Epithelial cell of proximal tubule (primary cell): ENCODE measurements around the gene TMEM120B. TPM values are rescaled to one million over a fixed set of nuclear protein-coding genes. Genes with fewer than 3 reads are reported as not detected.
"Not testable (repeated sequence)": the region's sequence is repeated elsewhere in the genome, so short reads cannot be mapped to it uniquely, and the experiment has no call there.

Experiments
- DNase-seq: peaks from one replicate; pipeline ENCODE4 v3.0.0-alpha.2; 2011; ENCODE audit warnings: low read depth
- H3K4me3 ChIP-seq: 2 replicates; pipeline ENCODE4 v1.5.1; 2011; ENCODE audit warnings: low read depth, mild to moderate bottlenecking, low read length
- total RNA-seq: library from RNA; depleted of rRNA; stranded (reverse); fragments of >200 nt; gene quantifications from 2 replicates; pipeline ENCODE4 v1.2.3, GENCODE V29; 2015
- TF ChIP-seq, protein P1 (sequence below): conservative IDR thresholded peaks from 2 replicates; pipeline ENCODE4 v1.5.1; 2012; ENCODE audit warnings: low read depth, mild to moderate bottlenecking, low read length

TMEM120B gene
- total RNA-seq, 1 donor from 2014 or later: 5.5 TPM

DNA sequence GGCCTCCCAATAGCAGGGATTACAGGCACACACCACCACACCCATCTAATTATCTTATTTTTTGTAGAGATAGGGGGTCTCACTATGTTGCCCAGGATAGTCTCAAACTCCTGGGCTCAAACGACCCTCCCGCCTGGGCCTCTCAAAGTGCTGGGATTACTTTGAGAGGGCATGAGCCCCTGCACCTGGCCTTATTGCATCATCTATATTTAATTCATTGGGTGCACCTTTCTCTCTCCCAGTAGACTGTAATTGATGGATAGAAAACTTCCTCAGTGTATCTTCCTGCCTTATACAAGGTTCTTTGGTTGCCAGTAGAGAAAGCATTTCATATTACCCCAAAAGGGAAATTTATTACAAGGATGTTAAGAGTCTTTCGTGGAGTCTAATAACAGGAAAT lies 34.2 kb upstream of the TMEM120B start:
- H3K4me3 ChIP-seq: no peak overlapping the region
- DNase-seq: no peak
- TF ChIP-seq, protein P1, sequence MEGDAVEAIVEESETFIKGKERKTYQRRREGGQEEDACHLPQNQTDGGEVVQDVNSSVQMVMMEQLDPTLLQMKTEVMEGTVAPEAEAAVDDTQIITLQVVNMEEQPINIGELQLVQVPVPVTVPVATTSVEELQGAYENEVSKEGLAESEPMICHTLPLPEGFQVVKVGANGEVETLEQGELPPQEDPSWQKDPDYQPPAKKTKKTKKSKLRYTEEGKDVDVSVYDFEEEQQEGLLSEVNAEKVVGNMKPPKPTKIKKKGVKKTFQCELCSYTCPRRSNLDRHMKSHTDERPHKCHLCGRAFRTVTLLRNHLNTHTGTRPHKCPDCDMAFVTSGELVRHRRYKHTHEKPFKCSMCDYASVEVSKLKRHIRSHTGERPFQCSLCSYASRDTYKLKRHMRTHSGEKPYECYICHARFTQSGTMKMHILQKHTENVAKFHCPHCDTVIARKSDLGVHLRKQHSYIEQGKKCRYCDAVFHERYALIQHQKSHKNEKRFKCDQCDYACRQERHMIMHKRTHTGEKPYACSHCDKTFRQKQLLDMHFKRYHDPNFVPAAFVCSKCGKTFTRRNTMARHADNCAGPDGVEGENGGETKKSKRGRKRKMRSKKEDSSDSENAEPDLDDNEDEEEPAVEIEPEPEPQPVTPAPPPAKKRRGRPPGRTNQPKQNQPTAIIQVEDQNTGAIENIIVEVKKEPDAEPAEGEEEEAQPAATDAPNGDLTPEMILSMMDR: no peak

DNA sequence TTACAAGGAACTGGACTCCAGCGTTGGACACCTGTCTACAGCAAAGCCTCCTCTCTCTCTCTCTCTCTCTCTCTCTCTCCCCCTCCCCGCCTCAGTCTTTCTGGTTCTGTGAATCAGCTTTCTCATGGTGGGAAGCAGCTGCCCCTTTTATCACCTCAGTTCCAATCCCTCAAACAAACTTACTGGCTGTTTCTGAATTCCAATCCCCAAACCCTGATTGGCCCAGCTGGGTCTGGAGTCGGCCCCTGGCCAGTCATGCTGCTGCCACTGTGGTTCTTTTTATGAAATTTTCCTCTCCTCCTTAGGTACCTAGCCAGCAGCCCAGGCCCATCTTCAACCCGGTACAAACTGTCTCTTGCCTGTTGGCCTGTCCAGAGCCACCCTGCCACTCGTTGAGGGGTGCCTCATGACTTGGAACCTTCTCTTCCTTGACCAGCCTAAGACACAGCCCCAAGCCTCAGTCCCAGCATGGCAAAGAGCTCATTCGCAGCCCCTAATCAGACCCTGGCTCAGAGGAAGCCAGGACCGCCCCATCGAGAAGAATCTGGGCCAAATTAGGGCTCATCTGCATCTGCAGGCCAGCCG lies 33.7 kb upstream of the TMEM120B start:
- H3K4me3 ChIP-seq: no peak overlapping the region
- TF ChIP-seq, protein P1: no peak

DNA sequence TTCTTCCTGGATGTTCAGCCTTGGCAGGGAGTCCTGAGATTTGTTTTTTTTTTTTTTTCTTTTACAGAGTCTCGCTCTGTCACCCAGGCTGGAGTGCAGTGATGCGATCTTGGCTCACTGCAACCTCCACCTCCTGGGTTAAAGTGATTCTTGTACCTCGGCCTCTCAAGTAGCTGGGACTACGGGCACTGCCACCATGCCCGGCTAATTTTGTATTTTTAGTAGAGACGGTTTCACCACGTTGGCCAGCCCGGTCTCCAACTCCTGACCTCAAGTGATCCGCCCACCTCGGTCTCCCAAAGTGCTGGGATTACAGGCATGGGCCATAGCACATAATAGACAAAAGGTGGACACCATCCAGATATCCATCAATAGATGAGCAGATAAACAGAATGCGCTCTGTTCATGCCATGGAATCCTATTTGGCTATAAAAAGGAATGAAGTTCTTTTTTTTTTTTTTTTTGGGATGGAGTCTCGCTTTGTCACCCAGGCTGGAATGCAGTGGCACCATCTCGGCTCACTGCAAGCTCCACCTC lies 32.8 kb upstream of the TMEM120B start:
- H3K4me3 ChIP-seq: not testable (repeated sequence)

More for the DNA sequence above, 33.7 kb upstream of the TMEM120B start:
- no peak for DNase-seq

DNA sequence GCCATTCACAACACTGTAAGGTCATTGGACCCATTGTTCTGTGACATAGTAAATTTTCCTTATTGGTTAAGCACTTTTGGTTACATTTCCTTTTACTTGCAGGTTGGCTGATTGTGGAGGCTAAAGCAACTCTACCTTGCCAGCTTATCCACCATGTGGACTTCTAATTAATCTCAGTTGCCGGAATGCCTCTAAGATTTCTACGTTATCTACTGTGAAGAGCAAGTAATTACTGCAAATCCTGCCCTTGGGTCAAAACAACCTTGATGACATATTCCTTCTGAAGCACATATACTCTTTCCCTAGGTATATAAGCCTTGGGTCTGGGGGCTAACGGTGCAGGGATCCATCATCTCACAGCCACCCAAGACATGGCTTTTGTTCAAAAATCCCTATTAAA lies 23.6 kb upstream of the TMEM120B start:
- TF ChIP-seq, protein P1: no peak
- H3K4me3 ChIP-seq: no peak overlapping the region
- DNase-seq: no peak

More for the DNA sequence above, 32.8 kb upstream of the TMEM120B start:
- not testable (repeated sequence) for DNase-seq

DNA sequence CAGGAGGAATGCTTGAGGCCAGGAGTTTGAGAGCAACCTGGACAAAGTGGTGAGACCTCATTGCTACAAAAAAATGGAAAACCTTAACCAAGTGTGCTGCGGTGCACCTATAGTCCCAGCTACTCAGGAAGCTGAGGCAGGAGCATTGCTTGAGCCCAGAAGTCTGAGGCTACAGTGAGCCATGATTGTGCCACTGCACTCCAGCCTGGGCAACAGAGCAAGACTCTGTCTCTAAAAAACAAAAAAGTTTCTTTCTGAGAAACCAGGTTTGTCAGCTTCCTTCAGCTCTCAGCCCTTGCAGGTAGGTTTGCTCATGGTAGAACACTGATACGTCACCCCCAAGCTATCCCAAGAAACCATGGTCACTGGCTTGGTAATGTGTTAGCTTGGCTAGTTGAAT lies 23.1 kb upstream of the TMEM120B start:
- TF ChIP-seq, protein P1: no peak
- DNase-seq: no peak
- no peak overlapping the region for H3K4me3 ChIP-seq

DNA sequence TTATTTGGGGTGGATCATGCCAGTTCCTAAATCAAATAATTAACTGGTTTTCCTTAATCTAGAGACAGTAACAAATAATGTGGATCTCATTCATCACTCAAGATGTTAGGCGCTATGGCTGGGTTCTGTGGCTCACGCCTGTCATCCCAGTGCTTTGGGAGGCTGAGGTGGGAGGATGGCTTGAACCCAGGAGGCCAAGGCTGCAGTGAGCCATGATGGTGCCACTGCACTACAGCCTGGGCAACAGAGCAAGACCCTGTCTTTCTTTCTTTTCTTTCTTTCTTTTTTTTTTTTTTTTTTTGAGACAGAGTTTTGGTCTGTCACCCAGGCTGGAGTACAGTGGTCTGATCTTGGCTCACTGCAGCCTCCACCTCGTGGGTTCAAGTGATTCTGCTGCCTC lies 19.8 kb upstream of the TMEM120B start:
- not testable (repeated sequence) for DNase-seq, H3K4me3 ChIP-seq

DNA sequence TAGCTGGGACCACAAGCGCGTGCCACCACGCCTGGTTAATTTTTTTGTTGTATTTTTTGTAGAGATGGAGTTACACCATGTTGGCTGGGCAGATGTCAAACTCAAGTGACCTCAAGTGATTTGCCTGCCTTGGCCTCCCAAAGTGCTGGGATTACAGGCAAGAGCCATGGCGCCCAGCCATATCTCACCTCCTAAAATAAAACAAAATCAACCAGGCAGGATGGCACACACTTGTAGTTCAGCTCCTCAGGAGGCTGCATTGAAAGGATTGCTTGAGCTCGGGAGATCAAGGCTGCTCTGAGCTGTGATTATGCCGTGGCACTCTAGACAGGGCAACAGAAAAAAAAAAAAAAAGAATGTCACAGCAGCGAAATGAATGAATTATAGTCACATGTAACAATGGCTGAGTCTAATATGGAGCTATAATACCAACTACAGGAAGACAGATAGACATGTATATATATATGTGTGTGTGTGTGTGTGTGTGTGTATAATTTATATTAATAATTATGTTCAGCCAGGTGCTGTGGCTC lies 19.3 kb upstream of the TMEM120B start:
- H3K4me3 ChIP-seq: no peak overlapping the region
- no peak for DNase-seq
- TF ChIP-seq, protein P1: no peak

DNA sequence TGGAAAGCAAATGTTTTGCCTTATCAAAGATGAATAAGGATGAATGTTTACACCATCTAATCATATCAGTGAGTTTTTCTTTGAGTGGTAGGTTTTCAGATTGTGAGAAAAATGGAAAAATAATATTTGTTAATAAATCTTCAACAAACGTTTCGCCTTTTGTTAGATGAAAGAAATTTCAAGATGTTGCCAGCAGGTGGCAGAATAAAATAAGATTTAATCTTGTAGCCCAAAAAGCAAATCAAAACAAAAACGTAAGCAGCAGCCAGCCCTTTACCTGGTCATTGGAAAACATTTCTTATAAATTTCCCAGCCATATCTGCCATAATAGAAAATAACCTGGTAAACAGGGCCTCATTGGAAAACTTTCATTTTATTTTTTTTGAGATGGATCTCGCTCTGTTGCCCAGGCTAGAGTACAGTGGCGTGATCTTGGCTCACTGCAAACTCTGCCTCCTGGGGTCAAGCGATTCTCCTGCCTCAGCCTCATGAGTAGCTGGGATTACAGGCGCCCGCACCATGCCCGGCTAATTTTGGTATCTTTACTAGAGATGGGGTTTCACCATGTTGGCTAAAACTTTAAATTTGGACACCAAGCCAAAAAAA lies 15.4 kb upstream of the TMEM120B start:
- TF ChIP-seq, protein P1: peak; percentile 46

DNA sequence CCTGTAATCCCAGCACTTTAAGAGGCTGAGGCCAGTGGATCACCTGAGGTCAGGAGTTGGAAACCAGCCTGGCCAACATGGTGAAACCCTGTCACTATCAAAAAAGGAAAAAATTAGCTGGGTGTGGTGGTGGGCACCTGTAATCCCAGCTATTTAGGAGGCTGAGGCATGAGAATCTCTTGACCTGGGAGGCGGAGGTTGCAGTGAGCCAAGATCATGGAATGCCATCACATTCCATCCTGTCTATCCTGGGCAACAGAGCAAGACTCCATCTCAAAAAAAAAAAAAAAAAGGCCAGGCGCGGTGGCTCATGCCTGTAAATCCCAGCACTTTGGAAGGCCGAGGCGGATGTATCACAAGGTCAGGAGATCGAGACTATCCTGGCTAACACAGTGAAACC lies 14.7 kb upstream of the TMEM120B start:
- DNase-seq, H3K4me3 ChIP-seq: not testable (repeated sequence)

More for the DNA sequence above, 15.4 kb upstream of the TMEM120B start:
- no peak overlapping the region for H3K4me3 ChIP-seq
- DNase-seq: no peak
